ENCODE data around the gene PTGIS.

The PTGIS gene

DNA sequence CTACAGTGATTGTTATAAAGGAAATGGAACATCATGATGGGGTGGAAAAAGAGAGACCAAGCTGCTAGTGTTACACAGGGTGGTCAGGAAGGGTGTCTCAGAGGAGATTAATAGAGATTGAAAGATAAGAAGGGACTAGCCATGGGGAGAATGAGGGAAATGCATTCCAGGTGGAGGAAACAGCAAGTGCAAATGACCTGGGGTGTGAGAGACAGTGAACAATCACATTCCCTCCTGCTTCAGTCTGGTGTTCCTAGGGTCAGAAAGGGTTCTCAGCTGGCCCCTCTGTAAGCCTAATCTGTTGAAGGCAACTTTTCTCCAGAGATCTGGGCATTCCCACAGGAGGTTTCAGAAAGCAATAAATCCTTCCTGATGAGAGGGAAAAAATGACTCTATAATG, 81.9 kb downstream of the PTGIS start:
- no peak for DNase-seq

DNA sequence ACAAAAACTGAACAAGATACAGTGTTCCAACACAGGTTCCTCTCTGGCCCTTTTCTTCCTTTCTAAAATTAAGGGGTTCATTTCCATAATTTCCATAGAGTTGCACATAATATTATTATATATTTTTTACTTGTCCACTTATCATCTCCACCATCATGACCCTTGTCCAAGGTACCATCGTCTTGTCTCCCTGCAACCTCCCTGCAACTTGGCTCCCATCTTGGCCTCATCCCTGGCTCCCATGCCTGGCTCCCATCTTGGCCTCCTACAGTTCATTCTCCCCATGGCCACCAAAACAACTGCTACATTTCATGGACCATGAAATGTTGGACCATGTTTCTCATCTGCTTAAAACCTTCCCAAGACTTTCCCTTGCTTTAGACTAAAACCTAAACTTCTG, 82.4 kb downstream of the PTGIS start:
- DNase-seq = no peak

DNA sequence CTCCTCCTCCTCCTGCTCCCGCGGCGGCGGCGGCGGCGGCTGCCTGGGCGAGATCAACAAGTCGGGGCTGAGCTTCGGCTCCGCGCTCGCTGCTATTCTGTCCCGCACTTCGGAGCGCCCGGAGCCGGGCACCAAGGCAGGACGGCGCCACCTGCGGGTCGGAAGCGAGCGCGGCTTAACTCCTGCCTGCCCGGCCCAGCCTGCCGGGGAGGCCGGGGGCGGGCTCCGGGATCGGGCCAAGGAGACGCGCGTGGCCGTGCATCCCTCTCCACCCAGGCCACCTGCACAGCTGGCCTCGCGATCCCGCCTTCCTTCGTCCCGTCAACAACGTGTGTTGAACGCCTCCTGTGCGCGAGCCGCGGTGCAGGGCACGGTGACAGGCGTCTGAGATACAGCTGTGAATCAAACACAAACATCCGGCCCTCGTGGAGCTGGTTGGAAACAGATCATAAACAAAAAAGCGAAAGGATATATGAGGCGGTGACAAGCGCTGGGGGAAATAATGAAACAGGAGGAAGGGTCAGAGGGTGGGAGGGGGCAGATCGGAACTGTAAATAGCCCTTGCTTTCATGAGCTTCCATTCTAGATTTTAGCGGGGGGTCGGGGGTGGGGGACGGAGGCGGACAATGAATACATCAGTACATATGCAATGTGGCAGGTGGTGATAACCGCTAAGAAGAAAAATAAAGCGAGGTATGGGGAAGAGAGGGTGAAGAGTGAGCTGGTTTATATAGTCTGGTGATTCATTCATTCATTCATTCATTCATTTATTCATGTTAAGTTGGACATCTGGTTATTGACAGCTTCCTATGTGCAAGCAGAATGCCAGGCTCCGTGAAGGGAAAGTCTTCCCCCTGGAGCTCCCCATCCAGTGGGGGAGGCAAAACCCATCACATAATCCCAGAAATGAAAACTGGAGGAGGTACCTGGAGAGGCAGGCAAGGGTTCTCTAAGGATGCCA, 83.5 kb downstream of the PTGIS start:
- peak; percentile 22 to 44 for DNase-seq

DNA sequence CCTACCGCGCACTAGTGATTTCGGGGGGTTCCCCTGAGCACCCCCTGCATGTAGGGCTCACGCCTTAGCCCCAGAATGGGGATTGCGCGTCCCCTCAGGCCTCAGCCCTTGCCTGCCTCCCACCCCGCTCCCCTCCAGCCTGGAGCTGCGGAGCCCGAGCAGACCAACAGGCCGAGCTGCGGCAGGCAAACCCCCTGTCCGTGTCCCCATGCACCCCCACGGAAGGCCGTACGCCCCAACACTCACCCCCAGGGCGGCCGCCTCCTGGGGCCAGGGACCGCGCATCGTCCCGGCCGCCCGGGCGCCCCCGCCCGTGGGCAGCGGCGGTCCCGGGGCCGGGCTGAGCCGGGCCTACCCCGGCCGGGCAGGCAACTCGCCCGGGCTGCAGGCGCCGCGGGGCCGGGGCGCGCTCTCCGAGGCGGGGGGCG, 84.2 kb downstream of the PTGIS start:
- DNase-seq = no peak

DNA sequence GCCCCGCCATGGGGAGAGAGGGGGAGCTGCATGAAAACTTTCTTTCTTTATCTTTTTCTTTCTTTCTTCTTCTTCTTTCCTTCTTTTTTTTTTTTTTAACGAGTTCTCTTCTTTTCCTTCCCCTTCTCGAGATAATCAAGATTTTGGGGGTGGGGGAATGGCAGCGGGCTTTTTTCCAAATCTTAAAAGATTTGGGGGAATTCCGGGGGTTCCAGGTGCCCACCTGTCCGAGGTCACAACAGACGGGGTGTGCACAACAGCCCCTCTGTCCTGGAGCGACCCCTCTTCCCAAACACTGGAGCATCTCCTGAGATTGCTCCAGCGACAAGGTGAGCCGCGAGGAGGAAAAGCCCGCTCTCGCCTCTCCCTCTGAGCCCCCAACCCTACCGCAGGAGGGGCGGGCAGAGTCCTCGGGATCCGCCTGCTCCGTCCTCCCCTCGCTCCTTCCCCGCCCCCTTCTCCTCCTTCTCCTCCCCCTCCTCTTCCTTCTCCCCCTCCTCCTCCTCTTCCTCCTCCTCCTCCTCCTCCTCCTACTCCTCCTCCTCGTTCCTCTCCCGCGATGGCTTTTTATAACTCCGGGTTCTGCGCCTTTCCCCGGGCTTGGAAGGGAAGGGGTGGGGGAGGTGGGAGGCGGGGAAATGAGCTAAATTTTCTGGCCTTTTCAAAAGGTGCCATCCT, 84.8 kb downstream of the PTGIS start:
- DNase-seq = no peak

DNA sequence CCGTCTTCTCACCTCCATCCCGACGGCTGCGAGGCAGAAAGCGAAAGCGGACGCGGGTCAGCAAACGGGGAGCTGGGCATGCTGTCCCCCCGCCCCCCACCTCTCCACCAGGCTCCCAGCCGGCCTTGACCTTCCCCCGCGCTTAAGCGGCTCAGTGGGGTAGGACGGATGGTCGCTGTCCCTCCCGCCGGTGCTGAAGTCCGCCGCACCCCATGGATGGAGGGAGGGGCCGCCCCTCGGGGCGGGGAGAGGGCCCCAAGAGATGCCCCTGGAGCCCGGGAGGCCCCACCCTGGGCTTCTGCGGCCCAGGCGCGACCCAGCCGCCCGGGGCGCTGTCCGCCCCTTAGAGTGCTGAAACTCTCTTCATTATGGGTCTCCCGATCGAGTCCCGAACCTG, 85.3 kb downstream of the PTGIS start, which contains the start of gene KCNB1:
TSS of gene KCNB1 (minus strand) at position 48 of the 397 bp plus-strand sequence. CDS start 188 bp downstream, outside the sequence.
- DNase-seq = peak in 1 of 2 donors; percentile 8

DNA sequence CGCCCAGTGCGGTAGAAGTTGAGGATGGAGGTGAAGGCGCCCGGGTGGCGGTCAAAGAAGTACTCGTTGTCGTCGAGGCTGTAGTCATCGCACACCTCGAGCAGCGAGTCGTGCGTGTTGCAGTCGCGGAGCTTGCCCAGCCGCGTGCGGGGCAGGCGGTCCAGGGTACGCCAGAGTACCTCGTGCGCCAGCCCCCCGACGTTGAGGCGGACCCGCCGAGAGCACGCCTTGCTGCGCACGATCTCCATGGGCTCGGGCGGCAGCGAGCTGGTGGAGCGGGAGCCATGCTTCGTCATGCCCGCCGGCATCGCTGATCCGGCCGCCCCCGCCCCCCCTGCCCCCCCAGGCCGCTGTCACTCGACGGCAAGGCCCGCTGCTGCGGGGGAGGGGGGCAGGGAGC, 85.8 kb downstream of the PTGIS start:
- no peak for DNase-seq

DNA sequence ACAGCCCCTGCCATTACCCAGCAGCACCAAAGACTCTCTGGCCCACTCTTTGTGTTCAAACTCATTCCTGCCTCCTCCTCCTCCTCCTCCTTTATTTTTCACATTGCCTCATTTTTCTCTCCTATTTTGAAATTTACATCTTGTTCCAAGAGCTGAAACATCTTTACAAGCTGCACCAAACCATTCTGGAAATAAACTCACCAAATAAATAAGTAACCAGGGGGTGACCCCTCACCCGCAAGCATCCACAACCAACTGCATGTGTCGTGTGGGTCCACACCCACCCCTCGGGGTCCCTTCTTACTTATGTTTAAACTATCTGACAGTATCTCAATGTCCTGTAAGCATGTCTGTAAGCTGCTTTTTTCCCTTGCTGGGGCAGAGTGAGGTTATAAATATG, 86.8 kb downstream of the PTGIS start:
- no peak for DNase-seq

DNA sequence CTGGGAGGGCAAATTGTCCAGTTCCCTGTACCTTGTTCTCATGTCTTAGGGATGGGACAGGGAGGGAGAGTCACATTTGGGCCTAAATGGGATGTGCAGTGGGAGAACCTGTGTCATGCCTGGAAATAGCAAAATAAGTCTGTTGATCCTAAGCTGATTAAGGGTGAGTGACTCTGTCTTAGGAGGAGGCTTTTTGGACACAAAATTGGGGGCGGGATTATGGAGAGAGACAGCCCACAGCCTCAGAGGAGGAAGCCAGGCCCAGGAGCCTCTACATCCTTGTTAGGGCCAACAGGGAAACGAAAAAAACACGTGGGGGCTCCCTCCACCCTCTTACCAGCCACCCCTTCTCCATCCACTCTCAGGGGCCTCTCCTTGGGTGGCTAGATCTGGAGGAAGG, 87.7 kb downstream of the PTGIS start:
- DNase-seq = no peak

DNA sequence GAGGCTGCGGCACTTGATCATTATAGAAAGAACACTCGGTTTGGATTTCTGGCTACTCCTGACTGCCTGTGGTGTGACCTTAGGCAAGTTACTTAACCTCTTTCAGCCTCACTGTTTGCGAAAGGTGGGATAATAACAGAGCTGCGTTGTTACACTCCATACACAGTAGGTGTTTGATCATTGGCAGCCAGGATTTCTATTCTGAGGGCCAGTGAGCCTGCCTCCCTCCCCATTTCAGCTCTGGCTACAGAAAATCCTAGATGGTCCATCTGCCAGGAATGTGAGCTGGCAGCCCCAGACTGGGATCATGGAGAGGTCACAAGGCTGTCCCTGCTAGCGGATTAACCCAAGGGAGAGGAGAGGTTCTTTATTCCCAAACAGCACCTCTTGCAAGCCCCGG, 88.2 kb downstream of the PTGIS start:
- no peak for DNase-seq

DNA sequence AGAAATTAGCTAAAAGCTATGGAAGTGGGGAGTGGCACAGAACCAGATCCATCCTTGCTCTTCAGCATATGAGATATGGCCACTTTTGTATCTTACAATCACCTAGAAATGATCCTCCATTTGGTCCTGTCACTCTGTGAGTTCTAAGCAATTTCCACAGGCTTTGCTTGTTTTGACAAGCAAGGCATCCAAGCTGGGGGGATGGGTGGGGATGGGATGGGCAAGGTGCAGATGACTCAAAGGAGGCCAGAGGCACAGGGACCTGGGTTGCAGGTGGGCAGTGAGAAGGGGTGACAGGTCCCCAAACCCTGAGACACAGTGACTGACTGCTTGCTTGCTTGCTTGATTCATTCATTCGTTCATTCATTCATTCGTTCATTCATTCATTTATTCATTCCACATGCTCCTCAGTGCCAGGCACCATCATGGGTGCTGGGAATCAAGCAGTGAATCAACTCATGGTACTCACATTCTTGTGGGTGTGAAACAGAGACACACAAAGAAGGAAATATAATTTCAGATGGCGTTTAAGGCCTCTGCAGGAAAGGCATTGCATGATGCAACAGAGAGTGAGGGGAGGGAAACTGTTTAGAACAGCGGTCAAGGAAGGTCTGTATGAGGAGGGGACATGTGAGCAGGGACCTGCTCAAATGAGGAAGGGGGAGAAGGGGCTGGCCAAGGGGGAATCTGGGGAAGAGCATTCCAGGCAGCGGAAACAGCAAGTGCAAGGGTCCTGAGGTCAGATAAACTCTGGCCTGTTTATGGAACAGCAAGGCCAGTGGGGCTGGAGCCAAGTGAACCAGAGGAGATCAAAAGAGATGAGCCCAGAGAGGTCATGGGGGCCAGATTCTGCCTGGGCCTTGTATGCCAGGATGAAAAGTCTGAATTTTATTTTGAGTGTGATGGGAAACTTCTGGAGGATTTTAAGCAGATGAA, 88.9 kb downstream of the PTGIS start:
- DNase-seq = no peak

DNA sequence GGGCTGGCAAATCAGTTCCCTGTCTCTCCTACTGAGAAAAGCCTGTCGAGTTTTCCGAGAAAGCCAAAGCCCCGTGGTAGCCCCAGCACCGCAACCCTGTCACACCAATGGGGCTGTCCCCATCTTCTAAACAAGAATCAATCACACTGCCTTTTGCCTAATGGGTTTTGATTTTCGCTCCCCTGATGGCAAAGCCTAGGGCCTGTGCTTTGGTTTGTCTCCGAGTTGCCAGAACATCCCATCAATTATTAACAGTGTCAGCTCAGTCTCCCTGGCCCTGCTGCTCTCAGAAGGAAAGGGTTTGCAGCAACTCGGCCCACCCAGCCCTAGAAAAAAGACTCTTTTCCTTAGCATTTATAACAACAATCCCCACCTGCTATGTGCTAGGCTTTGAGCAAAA, 89.7 kb downstream of the PTGIS start:
- DNase-seq = no peak

DNA sequence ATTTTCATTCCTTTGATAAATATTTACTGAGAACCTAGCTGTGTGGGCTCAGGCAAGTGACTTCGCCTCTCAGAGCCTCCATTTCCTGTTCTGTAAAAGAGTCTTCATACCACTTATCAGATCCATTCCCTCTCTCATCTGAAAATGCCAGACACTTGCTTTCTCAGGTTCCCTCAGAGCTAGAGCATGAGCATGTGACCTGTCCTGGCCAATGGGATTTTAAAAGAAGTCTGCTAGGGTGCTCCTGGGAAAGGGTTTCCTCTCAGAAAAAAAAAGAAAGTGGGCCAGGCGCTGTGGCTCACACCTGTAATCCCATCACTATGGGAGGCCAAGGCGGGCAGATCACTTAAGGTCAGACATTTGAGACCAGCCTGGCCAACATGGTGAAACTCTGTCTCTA, 90.7 kb downstream of the PTGIS start:
- no peak for DNase-seq

DNA sequence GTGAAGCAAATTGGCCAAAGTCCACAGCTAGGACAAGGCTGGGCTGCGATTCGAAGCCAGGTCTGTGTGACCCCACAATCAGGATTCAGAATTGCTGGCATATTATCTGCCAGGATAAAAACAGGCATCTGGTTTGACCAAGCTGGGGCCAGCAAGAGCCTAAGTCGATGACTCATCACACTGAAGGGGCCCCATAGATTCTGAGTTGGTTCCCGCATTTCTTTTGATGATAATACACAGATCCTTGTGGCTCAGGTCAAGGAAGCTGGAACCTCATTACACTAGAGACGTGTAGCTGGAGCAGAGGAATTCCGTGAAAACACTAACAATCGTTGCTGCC, 92.0 kb downstream of the PTGIS start:
- no peak for DNase-seq

DNA sequence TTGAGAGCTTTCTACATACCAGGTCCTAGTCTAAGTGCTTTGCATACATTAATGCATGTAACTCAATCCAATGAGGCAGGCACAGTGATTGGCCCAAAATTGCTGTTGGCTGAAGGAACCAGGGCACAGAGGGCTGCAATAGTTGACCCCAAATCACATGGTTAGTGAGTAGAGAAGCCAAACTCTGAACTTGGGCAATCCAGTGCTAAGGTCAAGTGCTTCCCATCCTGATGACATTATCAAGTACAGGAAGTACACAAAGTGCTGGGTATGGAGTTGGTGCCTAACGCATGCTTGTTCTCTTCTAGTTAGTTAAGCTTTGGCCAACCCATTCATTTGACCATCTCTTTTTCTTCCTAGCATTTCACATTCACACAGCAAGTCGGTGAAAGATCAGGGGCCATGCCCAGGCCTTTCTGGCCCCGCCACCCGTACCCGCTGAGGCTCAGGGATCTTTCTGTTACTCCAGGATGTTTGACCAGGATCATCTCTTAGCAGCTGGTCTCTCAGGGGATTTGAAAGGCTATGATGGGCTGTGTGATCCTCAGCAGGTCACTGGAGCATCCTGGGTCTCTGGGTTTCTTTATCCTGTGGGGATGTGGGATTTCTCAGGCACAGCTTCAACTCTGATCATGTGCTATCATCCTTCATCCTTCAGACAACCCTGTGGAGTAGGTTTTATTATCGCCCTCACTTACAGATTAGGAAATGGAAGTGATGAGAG, 92.5 kb downstream of the PTGIS start:
- DNase-seq = no peak

DNA sequence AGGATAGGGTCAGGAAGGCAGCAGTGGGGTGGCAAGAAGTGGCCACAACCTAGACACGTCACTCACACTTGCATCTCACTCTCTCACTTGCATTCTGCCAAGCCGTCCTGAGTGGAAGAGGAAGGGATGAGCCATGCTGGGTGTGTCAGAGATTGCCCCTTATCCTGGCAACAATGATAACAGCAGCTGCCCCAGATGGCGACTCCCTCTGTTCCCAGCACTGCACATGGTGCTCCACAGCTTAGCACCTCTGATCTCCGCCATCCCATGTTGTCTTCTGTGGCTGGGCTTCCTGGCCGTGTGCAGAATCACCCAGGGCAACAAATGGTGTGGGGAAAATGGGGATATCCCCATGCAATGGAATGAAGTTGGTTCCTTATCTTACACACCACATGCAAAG, 96.5 kb downstream of the PTGIS start:
- no peak for DNase-seq

DNA sequence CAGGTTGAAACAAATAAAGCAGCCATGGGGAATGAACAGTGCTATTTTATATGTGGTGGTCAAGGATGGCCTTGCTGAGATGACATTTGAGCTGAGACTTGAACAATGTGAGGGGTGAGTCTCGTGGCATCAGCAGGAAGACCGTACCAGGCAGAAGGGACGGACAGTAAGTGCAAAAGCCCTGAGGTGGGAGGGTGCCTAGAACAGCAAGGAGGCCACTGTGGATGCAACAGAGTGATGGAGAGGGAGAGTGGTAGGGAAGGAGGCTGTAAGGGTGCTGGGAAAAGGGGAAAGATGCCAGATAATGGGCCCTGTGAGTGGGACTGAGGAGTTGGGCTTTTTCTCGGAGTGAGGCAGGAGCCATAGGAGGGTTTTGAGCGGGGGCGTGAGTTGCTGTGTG, 97.0 kb downstream of the PTGIS start:
- no peak for DNase-seq

DNA sequence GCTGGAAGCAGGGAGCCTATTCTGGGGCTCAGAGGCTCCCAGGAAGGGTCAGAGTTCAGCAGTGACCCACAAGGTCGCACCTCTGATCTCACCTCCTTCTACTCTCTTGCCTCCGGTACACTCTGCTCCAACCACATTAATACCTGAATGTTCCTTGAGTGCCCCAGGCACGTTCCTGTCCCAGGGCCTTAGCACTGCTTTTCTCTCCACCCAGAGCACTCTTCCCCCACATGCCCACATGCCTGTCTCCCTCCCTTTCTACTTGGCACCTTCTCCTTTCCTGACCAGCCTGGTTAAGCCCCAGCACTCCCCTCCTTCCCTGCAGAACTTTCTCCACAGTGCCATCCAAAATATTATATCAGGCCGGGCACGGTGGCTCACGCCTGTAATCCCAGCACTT, 98.9 kb downstream of the PTGIS start:
- DNase-seq = no peak

DNA sequence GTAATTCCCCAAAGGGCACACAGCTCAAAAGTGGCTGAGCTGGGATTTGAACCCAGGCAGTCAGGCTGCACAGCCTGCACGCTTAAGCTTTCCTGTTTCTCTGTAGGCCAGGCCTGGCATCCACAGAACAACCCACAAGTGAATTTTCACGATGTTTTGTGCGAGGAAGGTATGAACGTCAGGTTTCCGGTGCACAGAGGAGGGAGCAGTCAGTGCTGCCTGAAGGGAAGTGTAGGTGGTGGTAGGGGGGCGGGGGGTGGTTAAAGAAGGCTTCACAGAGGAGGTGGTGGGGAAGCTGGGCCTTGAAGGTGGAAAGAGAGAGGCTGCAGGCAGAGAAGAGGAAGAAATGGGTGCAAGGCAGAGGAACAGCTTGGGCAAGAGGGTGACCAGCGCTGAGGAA, 99.5 kb downstream of the PTGIS start:
- no peak for DNase-seq

DNA sequence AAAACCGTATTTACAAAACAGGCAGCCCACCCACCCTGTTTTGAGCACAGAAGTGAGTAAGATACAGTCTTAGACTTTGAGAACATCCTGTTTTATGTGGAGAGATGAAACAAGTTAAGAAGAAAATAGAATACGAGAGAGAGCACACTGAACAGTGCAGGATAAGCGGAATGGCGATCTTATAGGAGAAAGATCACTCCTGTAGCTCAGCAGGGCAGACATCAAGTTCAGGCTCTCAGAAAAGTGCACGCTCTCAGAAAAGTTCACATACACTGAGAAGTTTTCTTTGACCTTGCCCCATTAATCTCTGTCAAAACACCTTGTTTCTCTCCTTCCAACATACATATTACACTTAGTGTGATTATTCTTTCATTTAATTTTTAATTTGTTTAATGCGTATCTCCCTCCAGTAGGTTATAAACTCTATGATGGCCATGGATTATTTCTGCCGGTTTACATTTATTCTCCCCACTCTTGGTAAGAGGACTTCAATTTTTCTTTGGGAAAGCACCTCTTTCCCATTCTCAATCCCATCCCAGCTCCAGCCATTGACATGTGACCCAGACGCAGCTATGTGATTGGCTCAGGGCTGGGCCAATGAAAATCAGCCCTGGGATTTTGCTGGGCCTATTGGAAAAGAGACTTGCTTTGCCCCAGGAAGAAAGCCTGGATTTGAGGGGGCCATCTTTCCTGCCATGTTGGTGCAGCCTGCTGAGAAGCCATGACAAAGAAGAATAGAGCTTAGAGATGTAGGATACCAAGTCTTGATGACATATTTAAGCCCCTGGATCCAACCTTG, 101.6 kb downstream of the PTGIS start:
- DNase-seq = no peak

DNA sequence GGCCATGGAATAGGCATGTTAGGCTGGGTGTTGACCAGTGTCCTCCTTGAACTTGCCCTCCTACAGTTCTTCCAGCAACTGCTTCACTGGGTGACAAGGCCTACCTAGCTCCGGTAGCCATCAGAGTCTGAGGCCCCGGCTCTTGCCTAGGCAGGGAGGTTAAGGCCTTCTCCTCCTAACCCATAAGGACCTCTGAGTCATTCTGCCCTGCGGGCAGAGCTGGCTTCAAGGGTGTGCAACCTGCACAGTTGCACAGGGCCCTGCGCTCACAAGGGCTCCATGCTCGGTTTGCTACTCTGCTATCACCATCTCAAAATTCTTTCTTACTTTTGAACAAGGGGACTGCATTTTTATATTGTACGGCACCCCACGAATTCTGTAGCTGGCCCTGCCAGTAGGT, 103.4 kb downstream of the PTGIS start:
- DNase-seq = no peak

DNA sequence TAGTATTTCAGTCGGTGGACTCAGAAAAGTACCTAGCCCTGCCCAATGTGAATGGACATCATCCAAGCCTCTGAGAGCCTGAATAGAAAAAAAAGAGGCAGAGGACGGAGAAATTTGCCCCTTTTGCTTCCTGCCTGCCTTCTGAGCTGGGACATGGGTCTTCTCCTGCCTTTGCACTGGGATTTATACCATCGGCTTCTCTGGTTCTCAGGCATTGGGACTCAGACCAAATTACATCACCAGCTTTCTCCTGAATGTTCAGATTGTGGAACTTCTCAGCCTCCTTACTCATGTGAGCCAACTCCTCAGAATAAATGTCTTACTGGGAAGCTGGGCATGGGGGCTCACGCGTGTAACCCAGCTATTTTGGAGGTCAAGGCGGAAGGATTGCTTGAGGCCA, 105.3 kb downstream of the PTGIS start:
- no peak for DNase-seq
